Naive B cell (primary cell): ENCODE data around the gene ENG. TPM values are rescaled to one million over a fixed set of nuclear protein-coding genes. Genes with fewer than 3 reads are reported as not detected.

Source experiments
- ATAC-seq, 2 donors: fragments of 150-1000 bp; cut with Tn5 transposase; 2 replicates each; pipeline ENCODE4 v1.10.0; 2021; ENCODE audit warnings: low read depth in 2 of 2, mild to moderate bottlenecking in 2 of 2, moderate library complexity in 2 of 2
- DNase-seq: peaks from one replicate; pipeline ENCODE4 v3.0.0; 2022
- H3K27ac Mint-ChIP-seq, 6 donors: one replicate each; pipeline ENCODE4 v1.8.0; 2020 to 2022; ENCODE audit warnings: mild to moderate bottlenecking in 6 of 6, mixed read lengths in 6 of 6, moderate library complexity in 5 of 6, inconsistent platforms in 2 of 6
- H3K27me3 Mint-ChIP-seq, 3 donors: one replicate each; pipeline ENCODE4 v1.8.0; 2021 to 2022; ENCODE audit warnings: mixed read lengths in 3 of 3, mild to moderate bottlenecking in 1 of 3
- H3K36me3 Mint-ChIP-seq, 2 donors: one replicate each; pipeline ENCODE4 v1.8.0; 2020 to 2022; ENCODE audit warnings: mixed read lengths in 2 of 2, inconsistent platforms in 1 of 2, mild to moderate bottlenecking in 1 of 2
- H3K4me1 Mint-ChIP-seq, 3 donors: one replicate each; pipeline ENCODE4 v1.8.0; 2020 to 2022; ENCODE audit warnings: mixed read lengths in 3 of 3, inconsistent platforms in 1 of 3, mild to moderate bottlenecking in 1 of 3, moderate library complexity in 1 of 3
- H3K4me3 Mint-ChIP-seq, 8 donors: one replicate each; pipeline ENCODE4 v1.8.0; 2020 to 2022; ENCODE audit warnings: mild to moderate bottlenecking in 8 of 8, mixed read lengths in 8 of 8, moderate library complexity in 8 of 8, inconsistent platforms in 2 of 8
- H3K9me3 Mint-ChIP-seq, 7 donors: one replicate each; pipeline ENCODE4 v1.8.0; 2020 to 2022; ENCODE audit warnings: mixed read lengths in 7 of 7, mild to moderate bottlenecking in 5 of 7, inconsistent platforms in 2 of 7, moderate library complexity in 1 of 7
- polyA plus RNA-seq, 6 donors: library from polyadenylated mRNA; unstranded; fragments of 300-500 nt; fragmentation: Illumina TruSeq; gene quantifications; one replicate each; pipeline ENCODE4 v1.2.3, GENCODE V29; 2021; ENCODE audit warnings: low read depth in 6 of 6

Gene ENG
- polyA plus RNA-seq, 6 donors from 2014 or later: 3.5 to 8.2 (median 5.8) TPM; not detected in 1

DNA sequence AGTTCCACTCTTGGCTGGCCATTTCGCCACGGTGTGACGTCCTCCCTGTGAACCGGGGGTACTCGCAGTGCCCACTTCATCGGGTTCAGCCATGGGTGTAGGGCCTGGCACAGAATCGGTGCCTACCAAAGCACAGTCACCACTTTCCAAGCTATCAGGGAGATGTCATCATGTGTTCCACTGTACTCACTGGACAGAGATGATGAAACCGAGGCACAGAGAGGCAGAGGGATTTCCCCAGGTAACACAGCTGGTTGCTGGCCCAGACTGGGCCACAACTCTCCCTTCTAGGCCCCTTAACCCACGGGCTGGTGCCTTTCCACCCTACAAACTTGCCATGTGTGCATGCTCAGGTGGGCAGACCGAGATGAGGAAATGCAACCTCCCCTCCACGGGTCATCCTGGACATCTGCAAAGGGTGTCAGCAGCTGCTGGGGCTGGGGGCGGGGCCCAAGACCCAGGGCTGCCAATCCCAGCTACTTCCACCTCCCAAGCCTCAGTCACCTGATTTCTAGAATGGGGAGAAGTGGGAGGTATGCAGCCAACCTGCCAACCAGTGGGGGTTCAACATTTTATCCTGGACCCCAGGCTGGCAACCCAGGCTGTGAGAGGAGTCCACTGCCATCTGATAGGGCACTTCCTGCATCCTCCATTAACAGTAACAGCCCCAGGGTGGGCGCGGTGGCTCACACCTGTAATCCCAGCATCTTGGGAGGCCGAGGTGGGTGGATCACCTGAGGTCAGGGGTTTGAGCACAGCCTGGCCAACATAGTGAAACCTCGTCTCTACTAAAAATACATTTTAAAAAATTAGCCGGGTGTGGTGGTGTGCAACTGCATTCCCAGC, 75.1 kb downstream of the ENG start:
- H3K36me3 Mint-ChIP-seq: peaks cover 0 to 7% of the 10 kb centered on the region in 2 donors
- ATAC-seq (peak; percentile 32 to 52), DNase-seq (peak; percentile 76)
- peaks cover 0 to 3% (median 0%) of the 10 kb centered on the region in 7 donors for H3K9me3 Mint-ChIP-seq
- H3K4me1 Mint-ChIP-seq: peaks cover 42 to 72% (median 70%) of the 10 kb centered on the region in 3 donors
- H3K27me3 Mint-ChIP-seq: no peaks in the 10 kb centered on the region
- H3K27ac Mint-ChIP-seq: peak overlapping the region; percentile 86 to 98 (median 93)
- peak overlapping the region; percentile 95 to 100 (median 100) for H3K4me3 Mint-ChIP-seq

DNA sequence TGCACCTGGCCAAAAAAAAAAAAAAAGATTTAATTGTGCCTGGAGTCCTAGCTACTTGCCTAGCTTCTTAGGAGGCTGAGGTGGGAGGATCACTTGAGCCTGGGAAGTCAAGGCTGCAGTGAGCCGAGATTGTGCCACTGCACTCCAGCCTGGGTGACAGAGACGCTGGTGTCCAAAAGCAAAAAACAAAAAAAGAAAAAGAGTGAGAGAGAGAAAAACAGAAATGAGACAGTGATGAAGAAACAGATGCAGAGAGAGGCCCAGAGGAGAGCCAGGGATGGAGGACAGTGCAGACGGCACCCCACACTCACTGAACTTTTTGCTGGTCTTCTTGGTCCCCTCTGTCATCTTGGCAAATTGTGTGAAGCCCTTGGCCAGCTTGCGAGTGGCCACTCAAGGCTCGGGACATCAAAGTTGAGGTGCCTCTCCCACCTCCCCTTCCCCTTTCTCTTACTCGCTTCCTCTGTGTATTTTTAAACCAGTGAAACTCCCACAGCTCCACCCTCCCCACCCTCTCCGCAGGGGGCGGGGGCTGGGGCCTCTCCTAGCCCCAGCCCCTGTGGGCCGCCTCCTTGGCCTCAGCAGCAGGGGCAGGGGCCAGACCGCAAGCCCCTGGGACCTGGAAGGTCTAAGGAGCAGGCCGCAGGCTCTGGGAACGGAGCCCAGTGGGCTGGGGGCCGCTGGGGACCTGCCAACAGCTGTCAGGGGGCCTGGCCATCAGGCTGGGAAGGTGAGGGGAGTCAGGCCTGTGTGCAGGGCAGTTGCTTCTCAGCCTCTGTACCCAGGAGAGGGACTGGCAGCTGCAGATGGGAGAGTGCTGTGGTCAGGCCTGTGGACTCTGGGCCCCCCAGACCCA, 76.0 kb downstream of the ENG start, which contains the start of gene SH2D3C:
TSS of gene SH2D3C (minus strand) at position 387 of the 856 bp plus-strand sequence. CDS start at position 348, 39 bp downstream.
- peak; percentile 63 for ATAC-seq

DNA sequence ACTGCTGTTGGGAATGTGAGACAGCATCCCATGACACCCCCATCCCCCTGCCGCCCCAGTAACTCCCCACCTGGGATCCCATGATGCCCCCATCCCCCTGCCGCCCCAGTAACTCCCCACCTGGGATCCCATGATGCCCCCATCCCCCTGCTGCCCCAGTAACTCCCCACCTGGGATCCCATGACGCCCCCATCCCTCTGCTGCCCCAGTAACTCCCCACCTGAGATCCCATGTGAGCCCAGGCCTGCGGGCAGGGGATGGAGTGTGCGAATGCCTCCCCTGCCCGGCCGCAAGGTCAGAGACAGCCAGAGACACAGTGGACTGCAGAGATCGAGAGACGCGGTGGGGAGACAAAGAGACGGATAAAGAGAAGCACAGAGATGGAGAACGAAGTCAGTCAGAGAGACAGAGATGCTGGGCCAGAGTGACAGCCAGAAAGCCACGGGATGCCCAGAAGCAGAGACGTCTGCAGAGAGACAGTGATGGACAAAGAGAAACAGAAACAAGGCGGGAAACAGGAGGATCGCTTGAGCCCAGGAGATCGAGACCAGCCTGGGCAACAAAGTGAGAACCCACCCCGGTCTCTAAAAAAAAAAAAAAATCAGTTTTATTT, 77.0 kb downstream of the ENG start:
- H3K4me1 Mint-ChIP-seq: peaks cover 33 to 67% (median 62%) of the 10 kb centered on the region in 3 donors
- no peak for DNase-seq
- peak overlapping the region; percentile 95 to 100 (median 100) for H3K4me3 Mint-ChIP-seq
- no peak for ATAC-seq
- peaks cover 0 to 7% of the 10 kb centered on the region in 2 donors for H3K36me3 Mint-ChIP-seq
- H3K27ac Mint-ChIP-seq: peak overlapping the region; percentile 97 to 98 (median 98)
- peaks cover 0 to 3% (median 0%) of the 10 kb centered on the region in 7 donors for H3K9me3 Mint-ChIP-seq
- H3K27me3 Mint-ChIP-seq: no peaks in the 10 kb centered on the region

More for the DNA sequence above, 76.0 kb downstream of the ENG start, which contains the start of gene SH2D3C:
- Mint-ChIP-seq H3K27me3 (no peaks in the 10 kb centered on the region), H3K27ac (peak within 1 kb of the TSS; percentile 97 to 98 (median 98)), H3K4me3 (peak within 1 kb of the TSS; percentile 95 to 100 (median 100)), H3K9me3 (peaks cover 0 to 3% (median 0%) of the 10 kb centered on the region in 7 donors), H3K36me3 (peaks cover 0 to 7% of the 10 kb centered on the region in 2 donors), H3K4me1 (peaks cover 42 to 71% (median 70%) of the 10 kb centered on the region in 3 donors)
- DNase-seq: peak; percentile 76

DNA sequence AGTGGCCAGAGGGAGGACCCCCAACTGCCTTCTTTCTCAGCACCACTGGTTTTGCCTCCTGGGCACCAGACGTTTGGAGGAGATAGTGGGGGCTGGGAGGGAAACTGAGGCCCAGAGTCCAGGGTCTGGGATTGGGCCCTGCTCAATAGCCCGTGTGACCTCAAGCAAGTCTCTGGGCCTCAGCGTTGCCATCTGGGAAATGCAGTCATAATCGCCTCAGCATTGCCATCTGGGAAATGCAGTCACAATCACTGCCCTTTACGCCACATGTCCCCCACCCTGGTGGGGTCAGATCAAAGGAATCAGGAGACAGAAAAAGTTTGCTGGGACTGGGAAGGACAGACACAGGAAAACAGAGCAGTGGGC, 77.6 kb downstream of the ENG start:
- H3K4me1 Mint-ChIP-seq: peaks cover 33 to 66% (median 62%) of the 10 kb centered on the region in 3 donors
- H3K4me3 Mint-ChIP-seq: peak overlapping the region; percentile 95 to 100 (median 100)
- H3K27me3 Mint-ChIP-seq: no peaks in the 10 kb centered on the region
- peaks cover 0 to 7% of the 10 kb centered on the region in 2 donors for H3K36me3 Mint-ChIP-seq
- peak overlapping the region; percentile 50 to 98 (median 94) for H3K27ac Mint-ChIP-seq
- peaks cover 0 to 3% (median 0%) of the 10 kb centered on the region in 7 donors for H3K9me3 Mint-ChIP-seq
- DNase-seq (no peak), ATAC-seq (no peak)

DNA sequence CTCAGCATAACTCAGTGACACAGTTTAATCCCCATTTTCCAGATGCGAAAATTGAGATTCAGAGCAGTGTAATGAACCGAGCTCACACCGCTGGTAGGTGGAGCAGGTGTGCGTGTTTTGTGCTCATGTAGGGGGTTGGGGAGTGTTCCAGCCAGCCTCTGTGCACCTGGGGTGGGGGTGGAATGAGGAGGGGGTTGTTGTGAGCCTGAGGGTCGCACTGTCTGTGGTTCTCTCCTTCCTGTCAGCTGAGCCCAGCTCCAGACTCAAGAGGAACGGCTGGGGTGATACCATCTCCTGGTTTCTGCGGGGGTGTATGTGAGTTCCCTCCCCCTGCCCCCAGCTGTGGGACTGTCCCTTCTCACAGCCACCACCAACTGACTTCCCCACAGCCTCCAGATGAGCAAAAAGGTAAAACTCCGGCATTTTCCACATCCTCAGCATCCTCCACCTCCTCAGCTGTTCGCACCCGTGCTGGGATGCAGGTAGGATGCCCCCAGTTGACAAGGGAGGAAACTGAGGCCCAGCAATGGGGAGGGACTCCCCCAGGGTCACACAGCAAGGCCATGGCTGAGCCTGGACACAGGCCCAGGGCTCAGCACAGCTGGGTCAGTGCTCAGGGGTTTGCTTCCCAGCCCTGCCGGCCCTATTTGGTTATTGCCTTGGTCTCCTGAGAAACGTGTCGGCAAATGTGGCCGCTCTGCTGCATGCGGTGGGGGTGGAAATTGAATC, 78.1 kb downstream of the ENG start:
- H3K27me3 Mint-ChIP-seq: no peaks in the 10 kb centered on the region
- peaks cover 0 to 7% of the 10 kb centered on the region in 2 donors for H3K36me3 Mint-ChIP-seq
- peak overlapping the region; percentile 95 to 100 (median 100) for H3K4me3 Mint-ChIP-seq
- H3K27ac Mint-ChIP-seq: peak overlapping the region; percentile 70 to 98 (median 94)
- ATAC-seq (peak; percentile 59 to 64), DNase-seq (peak; percentile 86)
- peaks cover 0 to 3% (median 0%) of the 10 kb centered on the region in 7 donors for H3K9me3 Mint-ChIP-seq
- H3K4me1 Mint-ChIP-seq: peaks cover 30 to 66% (median 61%) of the 10 kb centered on the region in 3 donors

DNA sequence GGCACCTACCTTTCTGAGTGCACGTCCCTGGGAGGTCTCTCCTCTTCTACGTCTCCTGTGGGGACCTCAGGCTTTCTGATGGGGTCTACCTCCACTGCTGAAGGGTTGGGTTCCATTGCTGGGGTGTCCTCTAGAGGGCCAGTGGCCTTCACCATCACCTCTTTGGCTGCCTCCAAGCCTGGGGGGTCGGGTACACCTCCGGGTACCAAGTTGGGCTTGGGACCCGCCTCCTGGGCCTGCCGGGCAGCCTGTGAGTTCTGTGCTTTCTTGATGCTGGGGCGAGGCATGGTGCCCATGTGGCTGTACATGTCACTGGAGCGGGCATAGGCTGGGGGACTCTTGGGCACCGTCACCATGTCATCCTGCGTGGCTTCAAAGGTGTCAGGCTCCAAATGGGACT, 80.5 kb downstream of the ENG start:
- peak overlapping the region in 3 of 8 donors; percentile 39 to 76 (median 39) for H3K4me3 Mint-ChIP-seq
- no peaks in the 10 kb centered on the region for H3K27me3 Mint-ChIP-seq
- ATAC-seq (no peak), DNase-seq (no peak)
- H3K27ac Mint-ChIP-seq: peak overlapping the region in 3 of 6 donors; percentile 66 to 72 (median 71)
- H3K4me1 Mint-ChIP-seq: peaks cover 42 to 71% (median 69%) of the 10 kb centered on the region in 3 donors
- peaks cover 0 to 9% of the 10 kb centered on the region in 2 donors for H3K36me3 Mint-ChIP-seq
- H3K9me3 Mint-ChIP-seq: peaks cover 0 to 3% (median 0%) of the 10 kb centered on the region in 7 donors

DNA sequence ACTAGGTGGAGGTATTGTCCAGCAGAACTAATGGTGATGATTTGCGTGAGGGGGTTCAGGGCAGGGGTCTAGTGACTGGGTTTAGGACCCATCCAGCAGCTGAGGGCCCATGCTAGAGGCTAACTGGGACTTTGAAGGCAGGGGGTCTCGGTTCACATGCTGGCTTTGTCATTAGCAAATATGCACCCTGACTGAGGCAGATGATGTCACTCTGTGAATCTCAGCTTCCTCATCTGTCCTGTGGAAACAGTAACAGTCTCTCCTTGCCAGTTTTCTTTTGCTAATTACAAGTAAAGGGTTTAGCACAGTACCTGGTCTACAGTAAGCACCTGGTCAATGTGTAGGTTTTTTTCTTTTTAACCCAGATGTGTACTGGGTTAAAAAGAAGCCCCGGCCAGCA, 81.2 kb downstream of the ENG start:
- Mint-ChIP-seq H3K36me3 (peaks cover 0 to 12% of the 10 kb centered on the region in 2 donors), H3K27ac (peak overlapping the region in 2 of 6 donors; percentile 19 to 63), H3K4me1 (peaks cover 46 to 71% (median 71%) of the 10 kb centered on the region in 3 donors), H3K4me3 (peak overlapping the region in 4 of 8 donors; percentile 0 to 76 (median 36)), H3K27me3 (no peaks in the 10 kb centered on the region), H3K9me3 (peaks cover 0 to 1% (median 0%) of the 10 kb centered on the region in 7 donors)
- DNase-seq (no peak), ATAC-seq (no peak)

DNA sequence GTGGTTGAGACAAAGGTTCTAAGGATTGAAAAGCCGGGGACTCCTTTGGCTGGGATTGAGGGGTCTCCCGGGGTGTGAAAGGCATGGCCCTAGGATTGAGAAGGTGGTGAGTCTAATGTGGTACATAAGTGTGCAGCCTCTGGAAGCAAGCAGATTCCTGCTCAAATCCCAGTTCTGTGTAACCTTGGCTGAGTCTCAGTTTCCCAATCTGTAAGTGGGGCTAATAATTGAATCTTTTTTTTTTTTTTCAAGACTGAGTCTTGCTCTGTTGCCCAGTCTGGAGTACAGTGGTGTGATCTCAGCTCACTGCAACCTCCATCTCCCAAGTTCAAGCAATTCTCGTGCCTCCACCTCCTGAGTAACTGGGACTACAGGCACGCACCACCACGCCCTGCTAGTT, 81.9 kb downstream of the ENG start:
- H3K27ac Mint-ChIP-seq: peak overlapping the region in 2 of 6 donors; percentile 5 to 79
- H3K4me3 Mint-ChIP-seq: peak overlapping the region in 3 of 8 donors; percentile 12 to 92 (median 59)
- peaks cover 0 to 10% of the 10 kb centered on the region in 2 donors for H3K36me3 Mint-ChIP-seq
- DNase-seq (no peak), ATAC-seq (no peak)
- H3K27me3 Mint-ChIP-seq: no peaks in the 10 kb centered on the region
- H3K4me1 Mint-ChIP-seq: peaks cover 46 to 71% (median 71%) of the 10 kb centered on the region in 3 donors
- no peaks in the 10 kb centered on the region for H3K9me3 Mint-ChIP-seq

DNA sequence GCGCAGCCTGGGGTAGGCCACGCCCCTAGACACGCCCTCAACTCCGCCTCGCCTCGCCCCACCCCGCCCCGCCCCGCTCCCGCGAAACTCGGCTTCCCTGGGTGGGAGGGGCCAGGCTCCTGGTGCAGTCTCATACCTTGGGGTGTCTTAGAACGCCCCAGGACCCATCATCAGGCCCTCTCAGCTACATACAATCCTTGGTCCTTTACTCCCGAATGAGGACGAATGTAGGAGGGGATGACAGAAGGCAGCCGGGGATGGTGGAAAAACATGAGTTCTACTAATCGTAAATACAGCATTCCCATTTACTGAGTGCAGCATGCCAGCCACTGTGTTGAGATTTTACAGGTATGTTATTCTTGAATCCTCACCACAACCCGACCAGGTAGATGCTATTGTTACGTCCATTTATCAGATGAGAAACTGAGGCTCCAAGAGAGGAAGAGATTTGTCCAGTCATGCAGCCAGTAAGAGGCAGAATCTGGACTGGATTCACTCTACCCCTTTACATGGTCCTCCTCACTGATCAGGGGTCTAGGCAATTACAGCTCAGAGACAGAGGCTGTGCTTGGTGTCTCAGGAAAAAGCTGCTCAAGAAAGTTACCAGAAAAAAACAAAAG, 82.8 kb downstream of the ENG start:
- Mint-ChIP-seq H3K9me3 (no peaks in the 10 kb centered on the region), H3K4me3 (peak overlapping the region; percentile 85 to 96 (median 92)), H3K4me1 (peaks cover 50 to 77% (median 71%) of the 10 kb centered on the region in 3 donors), H3K27me3 (no peaks in the 10 kb centered on the region), H3K36me3 (peaks cover 0 to 12% of the 10 kb centered on the region in 2 donors), H3K27ac (peak overlapping the region; percentile 96 to 99 (median 96))
- DNase-seq (no peak), ATAC-seq (no peak)

DNA sequence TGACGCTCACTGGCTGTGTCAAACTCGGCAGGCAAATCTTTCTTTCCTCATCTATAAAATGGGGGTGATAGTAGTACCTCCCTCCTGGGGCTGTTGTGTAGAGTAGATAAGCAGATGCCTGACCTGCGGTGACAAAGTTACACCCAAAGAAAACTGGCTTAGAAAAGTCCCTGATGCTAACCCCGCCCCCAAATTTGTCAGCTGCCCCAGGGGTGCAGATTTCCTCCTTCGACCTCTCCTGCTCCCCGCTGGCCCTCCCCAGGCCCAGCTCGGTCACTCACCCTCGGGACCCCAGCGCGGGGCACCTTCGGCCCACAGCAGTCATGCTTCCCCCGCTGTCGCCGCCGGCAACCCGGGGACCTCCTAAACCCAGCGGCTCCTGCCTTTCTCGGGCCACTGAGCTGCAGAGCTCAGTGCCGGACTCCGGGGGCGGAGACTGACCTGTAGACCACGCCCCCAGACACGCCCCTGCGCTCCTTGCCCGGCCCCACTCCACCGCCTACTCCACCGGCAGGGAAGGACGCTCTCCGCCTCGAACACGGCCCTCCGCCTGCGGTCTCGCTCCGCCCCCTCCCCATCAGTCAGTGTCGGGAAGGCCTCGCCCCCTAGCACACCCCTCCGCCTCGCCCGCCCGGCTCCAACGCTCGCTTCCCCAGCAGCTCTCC, 83.4 kb downstream of the ENG start:
- no peaks in the 10 kb centered on the region for H3K9me3 Mint-ChIP-seq
- peak overlapping the region; percentile 85 to 96 (median 92) for H3K4me3 Mint-ChIP-seq
- peaks cover 0 to 18% of the 10 kb centered on the region in 2 donors for H3K36me3 Mint-ChIP-seq
- H3K4me1 Mint-ChIP-seq: peaks cover 50 to 78% (median 71%) of the 10 kb centered on the region in 3 donors
- DNase-seq: peak; percentile 87
- ATAC-seq: peak; percentile 77 to 78
- H3K27ac Mint-ChIP-seq: peak overlapping the region; percentile 96 to 99 (median 96)
- no peaks in the 10 kb centered on the region for H3K27me3 Mint-ChIP-seq

DNA sequence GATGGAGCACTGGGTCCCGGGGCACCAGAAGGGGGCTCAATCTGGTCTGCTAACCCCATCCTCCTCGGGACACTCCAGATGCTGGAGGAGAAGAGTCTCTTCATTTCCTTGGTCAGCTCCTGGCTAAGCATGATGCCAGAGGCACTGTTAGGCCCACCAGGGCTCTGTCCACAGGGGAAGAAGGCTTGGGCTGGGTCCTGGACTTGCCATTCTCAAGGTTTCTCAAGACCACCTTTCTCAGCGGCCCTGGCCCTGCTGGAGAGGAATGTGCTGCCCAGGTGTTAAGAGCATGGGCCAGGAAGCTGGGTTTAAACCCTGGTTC, 83.9 kb downstream of the ENG start:
- DNase-seq (no peak), ATAC-seq (no peak)
- Mint-ChIP-seq H3K4me3 (peak overlapping the region; percentile 85 to 96 (median 92)), H3K9me3 (no peaks in the 10 kb centered on the region), H3K27ac (peak overlapping the region; percentile 96 to 99 (median 96)), H3K27me3 (no peaks in the 10 kb centered on the region), H3K36me3 (peaks cover under 1 to 23% of the 10 kb centered on the region in 2 donors), H3K4me1 (peaks cover 54 to 79% (median 75%) of the 10 kb centered on the region in 3 donors)
